Activated naive CD4-positive, alpha-beta T cell treated with anti-CD3 and anti-CD28 coated beads, Interleukin-2, amount 50 U/mL, for 24 hours (primary cell): Measurements from ENCODE around the gene TMPRSS6.

Experiments used
- H3K27ac Mint-ChIP-seq: one replicate; pipeline ENCODE4 v1.8.0; 2021; ENCODE audit warnings: mild to moderate bottlenecking, mixed read lengths
- H3K27me3 Mint-ChIP-seq: one replicate; pipeline ENCODE4 v1.8.0; 2021; ENCODE audit warnings: mixed read lengths
- H3K36me3 Mint-ChIP-seq: one replicate; pipeline ENCODE4 v1.8.0; 2021; ENCODE audit warnings: mixed read lengths
- H3K4me1 Mint-ChIP-seq: one replicate; pipeline ENCODE4 v1.8.0; 2021; ENCODE audit warnings: mixed read lengths
- H3K4me3 Mint-ChIP-seq: one replicate; pipeline ENCODE4 v1.8.0; 2021; ENCODE audit warnings: mild to moderate bottlenecking, mixed read lengths
- H3K9me3 Mint-ChIP-seq: one replicate; pipeline ENCODE4 v1.8.0; 2021; ENCODE audit warnings: mixed read lengths

The TMPRSS6 gene

DNA sequence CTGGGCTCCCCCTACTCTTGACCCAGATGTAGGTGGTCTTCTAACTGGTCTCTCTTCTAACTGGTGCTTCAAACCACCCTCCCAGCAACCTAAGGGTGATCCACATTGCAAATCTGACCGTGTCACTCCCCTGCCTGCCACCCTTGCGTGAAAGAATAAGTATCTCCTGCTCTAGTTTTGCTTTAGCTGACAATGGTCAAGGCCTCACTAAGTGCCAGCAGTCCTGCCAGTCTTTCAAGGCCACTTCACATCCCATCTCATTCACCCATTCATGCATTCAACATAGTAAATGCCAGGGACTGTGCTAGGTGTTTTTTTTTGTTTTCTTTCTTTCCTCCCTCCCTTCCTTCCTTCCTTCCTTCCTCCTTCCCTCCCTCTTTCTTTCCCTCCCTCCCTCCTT, 60.3 kb downstream of the TMPRSS6 start:
- Mint-ChIP-seq H3K9me3 (no peaks in the 10 kb centered on the region), H3K27ac (no peak overlapping the region), H3K4me3 (no peak overlapping the region), H3K36me3 (no peaks in the 10 kb centered on the region), H3K27me3 (no peaks in the 10 kb centered on the region), H3K4me1 (peaks cover 18% of the 10 kb centered on the region)

DNA sequence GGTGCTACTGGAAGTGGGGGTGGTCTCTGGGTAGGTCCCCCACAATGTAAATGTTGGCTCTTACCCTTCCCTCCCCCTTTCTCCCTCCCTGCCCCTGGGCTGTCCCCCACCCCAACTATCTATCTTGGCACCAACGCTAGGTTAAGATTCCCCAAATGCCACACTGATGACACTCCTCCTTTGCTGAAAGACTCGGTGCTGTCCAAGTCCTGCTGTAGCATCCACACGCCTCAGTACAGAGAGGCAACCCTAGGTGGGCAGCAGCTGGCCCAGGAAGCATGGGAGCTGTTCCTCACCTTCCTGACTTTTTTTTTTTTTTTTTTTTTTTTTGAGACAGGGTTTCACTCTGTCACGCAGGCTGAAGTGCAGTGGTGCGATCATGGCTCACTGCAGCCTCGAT, 61.4 kb downstream of the TMPRSS6 start:
- H3K27ac Mint-ChIP-seq, result no peak overlapping the region
- H3K36me3 Mint-ChIP-seq, result no peaks in the 10 kb centered on the region
- H3K4me1 Mint-ChIP-seq, result peaks cover 14% of the 10 kb centered on the region

DNA sequence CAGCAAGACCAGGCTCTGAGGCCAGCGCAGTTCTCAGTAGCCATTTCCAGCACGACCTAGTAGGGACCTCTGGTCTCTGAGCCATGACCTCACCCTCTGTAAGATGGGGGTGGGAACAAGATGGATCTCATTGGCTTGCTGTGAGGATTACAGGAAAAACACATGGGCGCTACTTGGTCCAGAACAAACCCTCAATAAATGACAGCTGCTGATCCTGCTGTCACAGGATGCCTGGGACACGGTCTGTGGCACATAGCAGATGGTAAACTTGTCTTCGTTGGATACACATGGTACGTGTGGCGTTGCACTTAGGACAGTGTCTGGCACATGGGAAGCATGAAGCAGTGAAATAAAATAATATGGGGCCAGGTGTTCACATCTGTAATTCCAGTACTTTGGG, 62.5 kb downstream of the TMPRSS6 start:
- Mint-ChIP-seq H3K27me3 (no peaks in the 10 kb centered on the region), H3K27ac (no peak overlapping the region), H3K9me3 (no peaks in the 10 kb centered on the region), H3K4me1 (peaks cover 6% of the 10 kb centered on the region), H3K4me3 (no peak overlapping the region), H3K36me3 (no peaks in the 10 kb centered on the region)

More for the DNA sequence above, 61.4 kb downstream of the TMPRSS6 start:
- no peaks in the 10 kb centered on the region for H3K27me3 Mint-ChIP-seq
- no peaks in the 10 kb centered on the region for H3K9me3 Mint-ChIP-seq
- no peak overlapping the region for H3K4me3 Mint-ChIP-seq

DNA sequence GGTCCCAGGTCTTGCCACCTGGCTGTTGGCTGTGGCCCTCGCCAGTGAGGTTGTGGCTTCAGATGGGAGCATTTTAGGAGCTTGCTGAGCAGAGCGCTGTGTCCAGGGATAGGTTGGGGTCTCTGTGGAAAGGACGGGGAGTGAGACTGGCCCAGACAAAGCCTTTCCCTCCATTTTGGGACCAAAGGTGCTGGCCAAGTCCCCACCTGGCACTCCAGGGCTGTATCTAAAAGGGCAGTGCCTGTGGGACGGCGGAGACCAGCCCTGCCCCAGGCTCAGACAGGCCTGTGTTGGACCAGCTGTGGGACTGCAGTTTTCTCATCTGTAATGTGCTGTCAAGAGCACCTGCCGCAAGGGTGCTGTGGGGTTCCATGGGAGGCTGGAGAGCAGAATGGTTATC, 62.9 kb downstream of the TMPRSS6 start:
- H3K4me1 Mint-ChIP-seq, result peaks cover 6% of the 10 kb centered on the region
- H3K27ac Mint-ChIP-seq, result no peak overlapping the region
- H3K9me3 Mint-ChIP-seq, result no peaks in the 10 kb centered on the region
- no peak overlapping the region for H3K4me3 Mint-ChIP-seq
- H3K36me3 Mint-ChIP-seq, result no peaks in the 10 kb centered on the region
- H3K27me3 Mint-ChIP-seq, result no peaks in the 10 kb centered on the region

DNA sequence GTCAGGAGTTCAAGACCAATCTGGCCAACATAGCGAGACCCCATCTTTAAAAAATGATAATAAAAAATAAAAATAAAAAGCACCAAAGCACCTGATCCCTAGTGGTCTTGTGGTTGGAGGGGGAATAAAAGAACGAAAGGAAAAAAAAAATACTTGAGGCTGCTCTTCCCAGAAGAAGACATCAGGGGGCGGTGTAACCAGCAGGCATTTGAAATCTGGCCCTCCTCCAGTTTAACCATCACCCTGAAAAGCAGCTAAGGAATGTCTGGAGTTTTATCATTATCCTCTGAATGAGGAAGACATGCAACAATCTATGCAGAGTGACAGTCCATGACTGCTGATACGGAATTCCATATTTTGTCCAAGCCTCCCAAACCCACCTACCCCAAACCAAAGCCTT, 63.6 kb downstream of the TMPRSS6 start:
- Mint-ChIP-seq H3K4me1 (peaks cover 6% of the 10 kb centered on the region), H3K27ac (no peak overlapping the region), H3K4me3 (no peak overlapping the region), H3K27me3 (no peaks in the 10 kb centered on the region), H3K9me3 (no peaks in the 10 kb centered on the region), H3K36me3 (no peaks in the 10 kb centered on the region)

DNA sequence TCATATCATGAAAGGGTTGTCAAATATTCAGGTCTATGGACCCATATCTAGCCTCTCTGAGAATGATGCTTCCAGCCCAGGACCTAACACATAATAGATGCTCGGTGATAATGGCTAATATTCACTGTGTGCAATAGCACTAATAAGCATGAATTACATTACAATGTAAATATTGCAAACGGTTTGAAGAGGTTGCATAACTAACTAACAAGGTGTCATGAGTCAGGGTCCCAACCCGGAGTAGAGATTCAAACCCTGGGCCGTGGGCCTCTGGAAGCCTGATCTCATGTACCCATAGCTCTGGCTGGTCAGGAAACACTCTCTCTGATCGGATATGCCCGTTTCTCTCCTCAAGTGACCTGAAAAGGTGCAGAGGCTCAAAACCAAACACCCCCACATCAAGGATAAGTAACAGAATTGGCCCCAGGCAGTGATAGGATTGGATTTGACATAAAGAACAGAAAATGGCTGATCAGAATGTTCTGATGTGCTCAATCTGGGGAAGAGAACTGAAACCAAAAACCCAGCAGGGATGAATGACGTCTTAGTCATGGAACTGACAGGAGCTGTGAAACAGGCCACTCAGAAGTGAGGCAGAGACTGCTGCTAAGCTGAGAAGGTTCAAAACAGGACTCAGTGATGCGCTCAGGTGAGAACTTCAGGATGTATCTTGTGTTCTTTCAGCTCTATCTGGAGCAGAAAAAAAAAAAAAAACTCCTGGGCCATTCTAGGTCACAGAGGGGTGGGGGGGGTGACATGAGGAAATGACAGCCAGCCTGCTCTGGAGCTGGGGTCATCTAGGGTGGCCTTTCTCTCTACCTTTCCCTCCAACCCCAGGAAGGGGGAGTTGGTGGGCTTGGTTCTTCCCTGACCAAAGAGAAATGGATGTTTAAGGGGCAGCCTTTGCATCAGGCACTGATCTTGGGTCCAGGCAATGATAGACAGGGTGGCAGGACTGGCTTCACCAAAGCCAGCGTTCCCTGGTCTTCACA, 64.6 kb downstream of the TMPRSS6 start:
- peaks cover 6% of the 10 kb centered on the region for H3K4me1 Mint-ChIP-seq
- H3K27me3 Mint-ChIP-seq, result no peaks in the 10 kb centered on the region
- H3K4me3 Mint-ChIP-seq, result no peak overlapping the region
- no peaks in the 10 kb centered on the region for H3K9me3 Mint-ChIP-seq
- H3K27ac Mint-ChIP-seq, result no peak overlapping the region
- H3K36me3 Mint-ChIP-seq, result no peaks in the 10 kb centered on the region

DNA sequence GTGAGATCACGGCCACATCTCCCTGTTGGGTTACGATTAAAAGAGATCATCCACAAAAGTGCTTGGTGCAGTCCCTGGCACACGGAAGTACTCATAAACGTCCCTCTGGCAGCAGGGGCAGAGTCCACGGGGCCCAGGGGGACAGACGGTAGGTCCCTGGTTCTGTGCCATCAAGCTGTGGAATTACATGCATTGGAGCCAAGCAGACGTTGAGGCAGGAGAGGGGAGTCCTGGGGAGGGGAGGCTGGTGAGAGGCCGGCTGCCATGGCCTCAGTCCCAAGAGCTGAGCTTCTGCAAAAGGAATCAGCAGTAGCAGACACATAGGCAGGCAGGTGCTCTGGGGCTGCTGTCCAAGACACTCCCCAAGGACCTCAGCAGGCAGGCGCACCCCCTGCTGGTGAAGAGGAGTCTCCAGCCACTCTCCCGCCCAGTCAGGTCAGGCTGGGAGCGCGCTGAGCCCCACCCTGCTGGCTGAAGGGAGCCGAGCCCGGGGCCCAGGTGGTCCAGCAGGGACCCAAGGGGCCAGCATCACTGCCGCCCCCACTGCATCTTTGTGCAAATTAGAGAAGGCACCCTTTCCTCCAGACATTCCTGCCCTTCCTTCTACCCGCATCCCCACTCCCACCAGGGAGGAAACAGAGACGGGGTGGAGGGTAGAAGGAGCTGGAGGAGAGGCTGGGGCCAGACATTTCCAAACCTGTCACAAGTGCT, 65.5 kb downstream of the TMPRSS6 start:
- no peaks in the 10 kb centered on the region for H3K27me3 Mint-ChIP-seq
- peaks cover 6% of the 10 kb centered on the region for H3K4me1 Mint-ChIP-seq
- no peak overlapping the region for H3K4me3 Mint-ChIP-seq
- no peak overlapping the region for H3K27ac Mint-ChIP-seq
- H3K9me3 Mint-ChIP-seq, result no peaks in the 10 kb centered on the region
- H3K36me3 Mint-ChIP-seq, result no peaks in the 10 kb centered on the region

DNA sequence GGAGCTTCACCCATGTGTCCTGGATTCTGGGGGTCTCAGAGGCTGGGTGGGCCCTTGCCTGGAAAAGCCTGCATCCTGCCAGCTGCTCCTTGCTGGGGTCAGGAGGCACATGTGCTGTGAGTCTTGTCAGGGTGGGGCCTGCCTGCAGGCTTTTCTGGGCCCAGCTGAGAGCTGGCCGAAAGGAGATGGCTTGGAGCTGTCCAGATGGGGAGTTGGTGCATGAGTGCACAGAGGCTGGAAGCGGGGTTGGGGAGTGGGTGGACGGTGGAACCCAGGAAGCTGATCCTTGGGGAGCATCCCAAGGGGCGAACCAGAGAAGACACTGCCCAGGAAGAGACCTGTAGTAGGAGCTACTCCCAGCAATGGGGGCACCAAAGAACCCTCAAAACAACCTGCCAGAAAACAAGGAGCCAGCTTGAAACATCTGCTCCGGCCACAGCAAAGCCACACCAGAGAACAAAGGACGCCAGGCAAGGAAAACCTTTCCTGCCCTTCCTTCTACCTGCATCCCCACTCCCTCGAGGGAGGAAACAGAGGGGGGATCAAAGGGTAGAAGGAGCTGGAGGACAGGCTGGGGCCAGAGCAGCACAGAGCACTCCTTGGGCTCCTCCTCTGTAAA, 66.2 kb downstream of the TMPRSS6 start:
- Mint-ChIP-seq H3K4me1 (peaks cover 6% of the 10 kb centered on the region), H3K27ac (no peak overlapping the region)

DNA sequence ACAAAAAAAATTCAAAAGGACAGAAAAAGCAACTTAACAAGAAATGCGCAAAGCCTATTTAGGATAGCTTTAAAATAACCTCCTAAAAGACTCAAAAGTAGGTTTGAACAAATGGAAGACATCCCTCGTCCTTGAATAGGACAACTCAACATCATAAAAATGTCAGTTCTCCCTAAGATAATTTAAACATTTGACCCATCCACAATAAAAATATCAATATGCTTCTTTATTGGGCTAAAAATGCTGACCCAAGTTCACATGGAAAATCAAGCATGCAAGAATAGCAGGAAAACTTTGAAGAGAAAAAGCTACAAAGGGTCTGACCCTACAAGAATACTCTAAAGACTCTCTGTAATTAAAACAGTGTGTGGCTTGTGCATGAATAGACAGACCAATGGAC, 70.0 kb downstream of the TMPRSS6 start:
- H3K27ac Mint-ChIP-seq, result no peak overlapping the region

More for the DNA sequence above, 66.2 kb downstream of the TMPRSS6 start:
- no peaks in the 10 kb centered on the region for H3K36me3 Mint-ChIP-seq
- H3K4me3 Mint-ChIP-seq, result no peak overlapping the region
- H3K9me3 Mint-ChIP-seq, result no peaks in the 10 kb centered on the region
- no peaks in the 10 kb centered on the region for H3K27me3 Mint-ChIP-seq

DNA sequence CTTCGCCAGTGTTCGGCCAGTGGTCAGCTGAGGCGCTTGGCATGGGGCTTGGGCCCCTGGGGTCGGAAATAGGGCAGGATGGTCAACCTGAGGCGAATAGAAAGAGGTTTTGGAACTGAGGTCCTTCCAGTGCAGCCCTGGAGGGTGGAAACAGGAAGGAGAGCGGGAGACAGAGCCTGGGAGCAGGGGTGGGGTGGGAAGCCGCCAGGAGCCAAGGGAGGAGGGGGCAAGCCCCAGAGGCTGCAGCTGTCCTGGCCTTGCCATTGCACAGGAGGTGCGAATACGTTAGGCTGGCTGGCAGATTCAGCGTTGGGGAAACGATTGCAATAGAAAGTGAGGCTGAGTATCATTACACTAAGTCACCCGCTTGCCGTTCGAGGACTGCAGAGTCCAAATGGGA, 71.8 kb downstream of the TMPRSS6 start:
- Mint-ChIP-seq H3K9me3 (no peaks in the 10 kb centered on the region), H3K27ac (no peak overlapping the region), H3K4me3 (no peak overlapping the region), H3K36me3 (no peaks in the 10 kb centered on the region), H3K27me3 (peaks cover 5% of the 10 kb centered on the region), H3K4me1 (no peaks in the 10 kb centered on the region)

More for the DNA sequence above, 70.0 kb downstream of the TMPRSS6 start:
- Mint-ChIP-seq H3K27me3 (peaks cover 5% of the 10 kb centered on the region), H3K4me1 (no peaks in the 10 kb centered on the region), H3K9me3 (no peaks in the 10 kb centered on the region), H3K4me3 (no peak overlapping the region), H3K36me3 (no peaks in the 10 kb centered on the region)

DNA sequence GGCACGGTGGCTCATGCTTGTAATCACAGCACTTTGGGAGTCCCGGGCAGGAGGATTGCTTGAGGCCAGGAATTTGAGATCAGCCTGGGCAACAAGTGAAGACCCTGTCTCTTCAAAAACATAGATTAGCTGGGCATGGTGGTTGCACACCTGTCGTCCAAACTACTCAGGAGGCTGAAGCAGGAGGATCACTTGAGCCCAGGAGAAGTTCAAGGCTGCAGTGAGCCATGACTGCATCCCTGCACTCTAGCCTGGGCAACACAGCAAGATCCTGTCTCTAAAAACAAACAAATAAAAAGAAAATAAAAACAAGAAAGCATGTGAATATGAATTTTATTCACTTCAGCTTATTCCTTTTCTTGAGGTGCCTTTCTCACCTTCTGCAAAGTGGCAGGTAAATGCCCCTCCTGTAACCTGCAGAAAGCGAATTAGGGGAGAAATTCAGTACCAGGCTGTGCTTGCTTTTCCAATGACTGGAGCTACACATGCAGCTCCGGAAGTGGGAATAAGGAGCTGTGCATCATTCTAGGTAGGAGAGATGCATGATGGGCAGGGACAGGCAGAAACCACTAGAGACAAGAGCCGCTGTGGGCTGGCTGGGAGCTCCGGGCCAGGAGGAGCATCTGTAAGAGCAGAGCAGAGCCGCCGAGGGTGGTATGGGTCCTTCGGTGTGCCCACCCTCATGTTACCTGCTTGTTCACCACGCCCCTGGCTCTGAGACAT, 72.7 kb downstream of the TMPRSS6 start:
- Mint-ChIP-seq H3K27ac (no peak overlapping the region), H3K4me1 (no peaks in the 10 kb centered on the region), H3K27me3 (peaks cover 5% of the 10 kb centered on the region), H3K36me3 (no peaks in the 10 kb centered on the region), H3K4me3 (no peak overlapping the region), H3K9me3 (no peaks in the 10 kb centered on the region)

DNA sequence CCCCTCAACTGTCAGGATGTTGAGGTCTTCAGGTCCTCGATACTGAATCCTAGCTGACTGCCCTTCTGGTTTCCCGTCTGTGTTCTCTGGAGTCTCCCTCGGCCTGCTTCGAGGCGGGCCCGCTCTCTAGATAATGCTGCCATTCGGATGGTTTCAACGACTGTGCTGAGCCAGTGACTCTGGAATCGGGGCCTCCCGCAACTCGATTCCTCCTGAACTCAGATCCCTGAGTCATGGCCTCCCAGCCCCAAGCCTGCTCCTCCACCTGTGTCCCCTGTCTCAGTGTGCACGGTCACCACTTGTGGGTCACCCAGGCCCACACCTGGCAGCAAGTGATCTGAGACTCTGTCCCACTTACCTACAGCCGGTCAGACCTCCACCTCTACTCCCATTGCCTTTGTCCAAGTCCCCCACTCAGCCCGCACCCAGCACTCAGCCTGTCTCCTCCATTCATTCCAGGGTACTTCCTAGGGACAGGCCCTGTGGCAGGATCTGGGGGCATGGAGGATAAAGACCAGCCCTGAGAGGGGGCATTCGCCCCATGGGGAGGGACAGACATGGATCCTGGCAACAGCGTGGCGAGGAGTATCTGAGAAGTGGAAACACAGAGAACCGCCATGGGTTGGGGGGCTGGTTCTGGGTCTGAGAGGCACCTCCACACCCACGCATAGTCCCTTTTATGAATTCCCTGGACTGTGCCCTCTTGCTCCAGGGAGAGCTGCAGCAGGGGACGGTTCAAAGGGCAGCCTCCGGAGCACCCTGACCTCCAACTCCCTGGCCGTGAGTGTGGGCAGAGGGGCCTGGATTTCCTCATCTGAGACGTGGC, 75.7 kb downstream of the TMPRSS6 start:
- H3K27me3 Mint-ChIP-seq, result peaks cover 5% of the 10 kb centered on the region
- no peaks in the 10 kb centered on the region for H3K9me3 Mint-ChIP-seq
- no peak overlapping the region for H3K27ac Mint-ChIP-seq
- H3K4me1 Mint-ChIP-seq, result no peaks in the 10 kb centered on the region
- H3K4me3 Mint-ChIP-seq, result no peak overlapping the region
- no peaks in the 10 kb centered on the region for H3K36me3 Mint-ChIP-seq

DNA sequence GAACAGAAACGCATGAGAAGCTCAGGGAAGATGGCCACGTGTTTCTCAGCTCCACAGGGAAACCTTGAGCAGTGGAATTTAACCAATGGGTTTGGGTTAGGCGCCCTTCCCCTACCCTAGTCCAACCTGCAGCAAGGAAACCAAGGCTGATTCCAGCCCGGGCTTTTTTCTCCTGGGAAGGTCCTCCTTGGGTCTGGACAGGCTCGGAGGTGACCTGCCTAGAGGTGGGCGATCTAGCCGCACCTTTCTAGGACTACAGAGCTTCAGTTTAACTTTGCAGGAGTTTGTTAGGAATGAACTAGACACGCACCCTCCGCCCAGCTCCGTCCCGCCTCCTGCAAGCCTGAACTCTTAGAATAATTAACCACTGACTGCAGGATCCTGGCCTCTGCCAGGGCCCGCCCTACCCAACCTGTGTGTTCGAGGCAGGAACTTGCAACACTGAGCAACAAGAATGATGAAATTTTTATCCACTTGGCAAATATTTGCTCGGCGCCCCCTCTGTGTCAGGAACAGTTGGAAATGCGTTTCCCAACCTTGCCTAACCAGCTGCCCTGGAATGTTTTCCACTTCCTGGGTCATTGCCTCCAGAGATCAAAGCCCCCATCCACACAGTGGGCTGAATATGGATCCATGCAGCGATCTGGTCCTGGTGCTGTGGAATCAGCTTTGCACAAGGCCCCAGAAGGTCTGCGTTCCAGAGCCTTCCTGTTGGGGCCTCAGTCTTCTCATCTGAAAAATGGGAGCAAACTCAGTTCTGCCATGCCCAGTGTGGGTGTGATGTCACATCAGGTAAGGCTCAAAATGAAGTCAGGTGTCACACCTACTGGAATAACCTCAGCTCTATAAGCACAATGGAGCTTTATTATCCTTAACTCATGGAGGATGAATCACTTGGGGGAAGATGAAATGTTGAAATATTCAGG, 76.7 kb downstream of the TMPRSS6 start:
- Mint-ChIP-seq H3K27me3 (peaks cover 5% of the 10 kb centered on the region), H3K36me3 (no peaks in the 10 kb centered on the region), H3K9me3 (no peaks in the 10 kb centered on the region), H3K4me3 (no peak overlapping the region), H3K4me1 (no peaks in the 10 kb centered on the region), H3K27ac (no peak overlapping the region)

DNA sequence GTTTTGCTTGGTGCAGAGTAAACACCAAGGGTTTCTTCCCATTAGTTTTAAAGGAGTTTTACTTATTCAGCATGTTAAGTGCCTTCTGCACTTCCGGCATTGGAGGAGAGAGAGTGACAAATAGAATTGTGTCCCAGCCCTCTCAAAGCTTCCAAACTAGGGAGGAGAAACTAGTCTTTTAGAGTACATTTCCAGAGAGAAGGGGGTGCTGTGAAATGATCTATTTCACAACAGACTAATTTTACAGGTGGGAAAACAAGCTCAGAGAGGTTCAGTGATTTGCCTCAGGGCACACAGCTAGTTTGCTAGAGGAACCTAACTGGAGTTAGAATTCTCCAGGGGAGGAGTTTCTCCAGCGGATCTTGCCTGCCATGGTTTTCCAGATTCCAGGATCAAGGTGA, 77.4 kb downstream of the TMPRSS6 start:
- Mint-ChIP-seq H3K27me3 (peaks cover 2% of the 10 kb centered on the region), H3K27ac (no peak overlapping the region), H3K9me3 (no peaks in the 10 kb centered on the region), H3K36me3 (no peaks in the 10 kb centered on the region), H3K4me1 (no peaks in the 10 kb centered on the region), H3K4me3 (no peak overlapping the region)
